HepG2 (cell line): ENCODE data around the gene LIMA1. TPM values are rescaled to one million over a fixed set of nuclear protein-coding genes. Genes with fewer than 3 reads are reported as not detected.
A peak's percentile ranks its signal among the peaks of the same experiment; 100 is the strongest.

Source experiments
- AKNA ChIP-seq: sonication (generic); formaldehyde crosslinking; IDR thresholded peaks from 2 replicates; pipeline ENCODE4 v1.4.0; 2020; ENCODE audit warnings: missing genetic modification reagents, borderline replicate concordance
- ARID3A ChIP-seq: IDR thresholded peaks from 2 replicates; pipeline ENCODE4 v1.6.1; 2012; ENCODE audit warnings: low read depth, low read length, improper control_type of control experiment
- BORCS8-MEF2B ChIP-seq: sonication (generic); formaldehyde crosslinking; IDR thresholded peaks from 2 replicates; pipeline ENCODE4 v1.8.0; 2022; ENCODE audit warnings: mild to moderate bottlenecking, missing genetic modification reagents
- DNMT1 ChIP-seq: sonication (generic); formaldehyde crosslinking; IDR thresholded peaks from 2 replicates; pipeline ENCODE4 v1.5.1; 2020; ENCODE audit warnings: mild to moderate bottlenecking, missing genetic modification reagents
- EP300 ChIP-seq, 3 experiments: sonication (generic) in 1 of 3; formaldehyde crosslinking in 1 of 3; IDR thresholded peaks; 2 replicates each; pipeline versions ENCODE4 v1.5.1 to v1.6.1; 2011 to 2020; ENCODE audit warnings: low read depth in 2 of 3, low read length in 2 of 3, borderline replicate concordance in 1 of 3, improper control_type of control experiment in 1 of 3, mild to moderate bottlenecking in 1 of 3, missing genetic modification reagents in 1 of 3, moderate library complexity in 1 of 3
- GATAD2A ChIP-seq: IDR thresholded peaks from 2 replicates; pipeline ENCODE4 v1.6.1; 2016
- GTF2F1 ChIP-seq: fragments of 150-350 bp; IDR thresholded peaks from 2 replicates; pipeline ENCODE4 v1.6.1; 2014; ENCODE audit warnings: low read length
- MED13 ChIP-seq: sonication (generic); formaldehyde crosslinking; IDR thresholded peaks from 2 replicates; pipeline ENCODE4 v1.5.0; 2020; ENCODE audit warnings: missing genetic modification reagents
- NFKBIZ ChIP-seq: IDR thresholded peaks from 2 replicates; pipeline ENCODE4 v1.6.1; 2018; ENCODE audit warnings: missing genetic modification reagents, missing compliant biosample characterization
- NFYB ChIP-seq: sonication (generic); formaldehyde crosslinking; IDR thresholded peaks from 2 replicates; pipeline ENCODE4 v1.4.0; 2020; ENCODE audit warnings: missing genetic modification reagents
- ONECUT2 ChIP-seq: sonication (generic); formaldehyde crosslinking; IDR thresholded peaks from 2 replicates; pipeline ENCODE4 v1.4.0; 2020; ENCODE audit warnings: missing genetic modification reagents
- POLR2AphosphoS2 ChIP-seq: IDR thresholded peaks from 2 replicates; pipeline ENCODE4 v1.6.1; 2011; ENCODE audit warnings: low read depth, low read length, improper control_type of control experiment
- RORA ChIP-seq: sonication (generic); formaldehyde crosslinking; IDR thresholded peaks from 2 replicates; pipeline ENCODE4 v1.5.0; 2020; ENCODE audit warnings: mild to moderate bottlenecking, missing genetic modification reagents, moderate library complexity
- SIX1 ChIP-seq: sonication (generic); formaldehyde crosslinking; IDR thresholded peaks from 2 replicates; pipeline ENCODE4 v1.4.0; 2020; ENCODE audit warnings: missing genetic modification reagents, borderline replicate concordance
- SRSF4 ChIP-seq: fragments of 200-400 bp; formaldehyde crosslinking; IDR thresholded peaks from one replicate; pipeline ENCODE4 v1.6.1; 2018; ENCODE audit warnings: mild to moderate bottlenecking, low read depth, low read length, moderate library complexity; ENCODE audit not compliant: poor library complexity, severe bottlenecking
- SRY ChIP-seq: sonication (generic); formaldehyde crosslinking; IDR thresholded peaks from 2 replicates; pipeline ENCODE4 v1.8.0; 2022; ENCODE audit warnings: mild to moderate bottlenecking, missing genetic modification reagents
- TEAD3 ChIP-seq: optimal IDR thresholded peaks from 2 replicates; pipeline ENCODE3; 2016; ENCODE audit warnings: borderline replicate concordance
- ZNF207 ChIP-seq: fragments of 450-650 bp; IDR thresholded peaks from 2 replicates; pipeline ENCODE4 v1.6.1; 2016; ENCODE audit warnings: antibody characterized with exemption, borderline replicate concordance
- ZNF317 ChIP-seq: sonication (generic); formaldehyde crosslinking; IDR thresholded peaks from 2 replicates; pipeline ENCODE4 v1.5.0; 2020; ENCODE audit warnings: mild to moderate bottlenecking, missing genetic modification reagents
- ZNF530 ChIP-seq: sonication (generic); formaldehyde crosslinking; IDR thresholded peaks from 2 replicates; pipeline ENCODE4 v1.5.0; 2020; ENCODE audit warnings: low read depth, mild to moderate bottlenecking, missing genetic modification reagents
- ZNF556 ChIP-seq: sonication (generic); formaldehyde crosslinking; IDR thresholded peaks from 2 replicates; pipeline ENCODE4 v1.4.0; 2020; ENCODE audit warnings: mild to moderate bottlenecking, missing genetic modification reagents, borderline replicate concordance
- ZNF564 ChIP-seq: sonication (generic); formaldehyde crosslinking; IDR thresholded peaks from 2 replicates; pipeline ENCODE4 v1.8.1; 2023; ENCODE audit warnings: mild to moderate bottlenecking, missing genetic modification reagents
- ZNF749 ChIP-seq: sonication (generic); formaldehyde crosslinking; IDR thresholded peaks from 2 replicates; pipeline ENCODE4 v1.8.0; 2022; ENCODE audit warnings: mild to moderate bottlenecking, missing genetic modification reagents, moderate library complexity, borderline replicate concordance
- ZNF850 ChIP-seq: sonication (generic); formaldehyde crosslinking; conservative IDR thresholded peaks from 2 replicates; pipeline ENCODE4 v1.9.0; 2021; ENCODE audit warnings: mild to moderate bottlenecking, missing genetic modification reagents
- polyA plus RNA-seq, 8 experiments: library from polyadenylated mRNA; depleted of rRNA in 3 of 8; stranded (reverse) in 7 of 8; unstranded in 1 of 8; fragments of >200 nt; fragmentation: Illumina TruSeq in 4 of 8; extraction: Trizol in 4 of 8; gene quantifications; 2 replicates each; pipeline versions ENCODE4 v1.2.1 to v1.2.3, GENCODE V29; 2011 to 2016; ENCODE audit warnings: low read depth in 4 of 8, missing spikeins in 1 of 8, mixed read lengths in 1 of 8; ENCODE audit not compliant: insufficient read depth in 1 of 8
- total RNA-seq, 5 experiments: library from RNA; depleted of rRNA; stranded (reverse); fragments of >200 nt; fragmentation: Illumina TruSeq; extraction: Trizol; gene quantifications; 2 replicates each; pipeline ENCODE4 v1.2.3, GENCODE V29; 2016; ENCODE audit warnings: low read depth in 1 of 5
- TF ChIP-seq, protein P1 (sequence below): sonication (generic); formaldehyde crosslinking; IDR thresholded peaks from 2 replicates; pipeline ENCODE4 v1.8.1; 2023; ENCODE audit warnings: mild to moderate bottlenecking, moderate library complexity, missing genetic modification reagents

The LIMA1 gene
- total and polyA plus RNA-seq, 2 of the 13 experiments (the other 11 are each of a cell fraction or from before 2014, with no cell fraction given), result 13.0 to 19.8 TPM

- no peak for TF ChIP-seq ZNF850 (CRISPR knock-in tag)
- TF ChIP-seq GATAD2A (CRISPR knock-in tag), result no peak; the same call in 1 of the 2 replicates
- TF ChIP-seq AKNA (CRISPR knock-in tag), result no peak
- no peak for TF ChIP-seq ONECUT2 (CRISPR knock-in tag)
- no peak for TF ChIP-seq ZNF564 (CRISPR knock-in tag)
- TF ChIP-seq ZNF317, result no peak
- peak; percentile 52 for TF ChIP-seq TEAD3 (CRISPR knock-in tag)
- no peak for TF ChIP-seq ZNF749 (CRISPR knock-in tag)
- TF ChIP-seq RORA (CRISPR knock-in tag), result no peak
- no peak for TF ChIP-seq NFYB (CRISPR knock-in tag)
- TF ChIP-seq MED13 (CRISPR knock-in tag), result no peak
- TF ChIP-seq SIX1 (CRISPR knock-in tag), result no peak
- no peak for TF ChIP-seq BORCS8-MEF2B
- no peak for TF ChIP-seq DNMT1
- no peak for TF ChIP-seq ZNF556 (CRISPR knock-in tag)
- peak in 1 of 2 experiments; percentile 52; a peak in 2 of 4 replicates for TF ChIP-seq EP300 (IDR thresholded peaks at IDR 0.05; ENCODE audit: low read depth in 2 of 2, low read length in 2 of 2)
- no peak for TF ChIP-seq EP300 (CRISPR knock-in tag; IDR thresholded peaks at IDR 0.05; ENCODE audit: borderline replicate concordance)
- TF ChIP-seq ARID3A, result peak; percentile 24; the same call in 1 of the 2 replicates
- no peak for TF ChIP-seq SRSF4
- TF ChIP-seq, protein P1, sequence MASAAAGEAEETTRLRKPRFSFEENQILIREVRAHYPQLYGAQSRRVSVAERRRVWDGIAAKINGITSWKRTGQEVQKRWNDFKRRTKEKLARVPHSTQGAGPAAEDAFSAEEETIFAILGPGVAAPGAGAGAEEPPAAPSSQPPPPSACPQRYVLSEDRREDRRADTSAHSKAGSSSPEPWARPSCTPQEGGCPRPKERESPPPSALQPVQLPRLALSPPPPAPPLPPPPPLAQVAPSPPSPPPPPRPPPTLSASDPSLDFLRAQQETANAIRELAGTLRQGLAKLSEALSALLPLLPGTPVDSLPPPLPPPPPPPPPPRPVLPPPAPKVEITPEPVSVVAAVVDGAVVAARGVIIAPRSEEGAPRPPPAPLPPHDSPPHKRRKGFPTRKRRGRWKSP (CRISPR knock-in tag), result no peak
- TF ChIP-seq SRY (CRISPR knock-in tag), result no peak
- TF ChIP-seq ZNF530, result no peak
- no peak for TF ChIP-seq NFKBIZ (CRISPR knock-in tag)
- no peak for TF ChIP-seq GTF2F1
- no peak for TF ChIP-seq ZNF207
- no peak for TF ChIP-seq POLR2AphosphoS2
These were observed 95.0 kb downstream of the LIMA1 start (continued) for GRCh38 chr12:50188241-50188781.
